GM23248 (cell line): ENCODE measurements around the gene MFAP4.

Source experiments
- EZH2 ChIP-seq: fragments of 200-600 bp; sonication (generic); IDR thresholded peaks from 2 replicates; pipeline ENCODE4 v1.6.1; 2018; ENCODE audit warnings: antibody characterized with exemption, mild to moderate bottlenecking; ENCODE audit not compliant: insufficient read depth, poor library complexity, severe bottlenecking
- EZH2phosphoT487 ChIP-seq: fragments of 200-600 bp; sonication (generic); IDR thresholded peaks from 2 replicates; pipeline ENCODE4 v1.6.1; 2018; ENCODE audit warnings: antibody characterized with exemption, moderate library complexity, mild to moderate bottlenecking, low read depth; ENCODE audit not compliant: insufficient read depth

DNA sequence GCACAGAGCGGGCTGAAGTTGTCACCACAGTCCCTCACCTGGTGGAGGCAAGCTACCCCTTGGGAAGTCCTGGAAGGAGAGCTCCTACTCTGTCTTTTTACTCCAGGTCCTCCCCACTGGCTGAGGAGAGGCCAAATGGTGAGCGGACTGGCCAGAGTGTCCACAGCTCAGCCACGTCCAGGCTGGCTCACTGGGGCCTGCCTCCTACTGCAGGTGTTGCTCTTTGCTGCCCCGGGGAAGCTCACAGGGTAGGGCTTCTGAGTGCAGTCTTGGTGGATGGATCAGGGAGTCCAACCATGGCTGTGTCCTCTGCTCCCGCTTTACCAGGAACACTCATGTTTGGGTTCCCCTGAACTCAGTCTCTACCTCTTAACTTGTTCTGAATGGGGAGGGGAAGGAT, 27.1 kb downstream of the MFAP4 start:
- TF ChIP-seq EZH2phosphoT487 = no peak
- no peak for TF ChIP-seq EZH2
